Liver (tissue), 3 donors: ENCODE results near the gene TTLL7.

Source experiments
- CTCF ChIP-seq: fragments of 150-350 bp; IDR thresholded peaks from 2 replicates; pipeline ENCODE4 v1.5.1; 2017; ENCODE audit warnings: improper control_type of control experiment, low read depth, low read length; ENCODE audit not compliant: missing input control
- FOXA1 ChIP-seq: IDR thresholded peaks from 2 replicates; pipeline ENCODE4 v1.6.1; 2016; ENCODE audit warnings: antibody characterized with exemption
- MAX ChIP-seq: IDR thresholded peaks from 2 replicates; pipeline ENCODE4 v1.6.1; 2016; ENCODE audit warnings: antibody characterized with exemption
- REST ChIP-seq: IDR thresholded peaks from 2 replicates; pipeline ENCODE4 v1.6.1; 2016; ENCODE audit warnings: antibody characterized with exemption, mild to moderate bottlenecking
- RXRA ChIP-seq, 2 donors: IDR thresholded peaks; 2 replicates each; pipeline ENCODE4 v1.6.1; 2017 to 2018; ENCODE audit warnings: antibody characterized with exemption in 2 of 2, mild to moderate bottlenecking in 1 of 2
- SP1 ChIP-seq: IDR thresholded peaks from 2 replicates; pipeline ENCODE4 v1.6.1; 2018; ENCODE audit warnings: antibody characterized with exemption, mild to moderate bottlenecking
- YY1 ChIP-seq: IDR thresholded peaks from 2 replicates; pipeline ENCODE4 v1.6.1; 2016; ENCODE audit warnings: antibody characterized with exemption, mild to moderate bottlenecking
- ZBTB33 ChIP-seq: IDR thresholded peaks from 2 replicates; pipeline ENCODE4 v1.6.1; 2016; ENCODE audit warnings: antibody characterized with exemption
- donor health status: healthy.
- donor health status: healthy.

- TF ChIP-seq CTCF (no peak), ZBTB33 (no peak), YY1 (no peak), REST (no peak), FOXA1 (no peak), MAX (no peak), RXRA (IDR thresholded peaks at IDR 0.05) (no peak), SP1 (no peak)
Measured at GRCh38 chr1:83959824-83960498, 39.0 kb downstream of the TTLL7 start.
